ENCODE data around the gene MAGEA1. TPM values are rescaled to one million over a fixed set of nuclear protein-coding genes. Genes with fewer than 3 reads are reported as not detected.
"Not testable (repeated sequence)": the region's sequence is repeated elsewhere in the genome, so short reads cannot be mapped to it uniquely, and the experiment has no call there.

Gene MAGEA1
- total RNA-seq, 4 donors from 2014 or later = not detected

- no peaks in the 10 kb centered on the region for H3K36me3 ChIP-seq
- ATAC-seq = no peak
- H3K4me1 ChIP-seq = no peaks in the 10 kb centered on the region
- H3K27ac ChIP-seq = no peak overlapping the region
- TF ChIP-seq CTCF (IDR thresholded peaks at IDR 0.05) = no peak
- no peaks in the 10 kb centered on the region for H3K9me3 ChIP-seq
- WGBS, 2 donors (ENCODE audit: low coverage in 1 of 2) = 54 to 55% methylated on average over 5 of the region's 5 CpGs
- no peak overlapping the region for H3K4me3 ChIP-seq
- no peaks in the 10 kb centered on the region for H3K27me3 ChIP-seq
Measured at GRCh38 chrX:153161952-153162351, 17.1 kb upstream of the MAGEA1 start.

DNA sequence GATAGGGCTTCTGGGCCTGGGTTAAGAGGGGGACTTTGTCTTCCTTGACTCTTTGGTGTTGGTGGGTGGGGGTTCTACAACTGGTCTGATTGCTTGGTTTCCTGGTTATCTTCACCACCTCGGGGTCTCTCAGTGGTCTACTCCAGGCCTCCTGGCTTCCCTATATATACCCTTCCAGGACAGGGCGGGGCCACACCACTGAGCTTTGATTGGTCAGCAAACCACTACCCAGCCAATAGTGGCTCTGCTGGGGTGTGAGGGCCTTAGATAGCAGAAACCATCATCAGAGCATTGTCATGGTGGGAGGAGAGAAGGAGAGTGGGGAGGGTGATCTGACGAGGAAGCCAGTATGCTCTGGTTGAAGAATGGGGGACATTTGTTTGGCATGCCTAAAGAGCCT lies 14.4 kb upstream of the MAGEA1 start:
- Histone ChIP-seq H3K9me3 (no peaks in the 10 kb centered on the region), H3K4me1 (no peaks in the 10 kb centered on the region), H3K27me3 (no peaks in the 10 kb centered on the region), H3K36me3 (no peaks in the 10 kb centered on the region), H3K4me3 (no peak overlapping the region), H3K27ac (no peak overlapping the region)
- no CpG with 5 or more reads among the region's 3 CpGs for WGBS, 2 donors (ENCODE audit: low coverage in 1 of 2)
- TF ChIP-seq EP300 (IDR thresholded peaks at IDR 0.05) (no peak), POLR2AphosphoS5 (IDR thresholded peaks at IDR 0.05) (no peak)
- no peak for ATAC-seq

GRCh38 chrX:153168423-153168822 lies 10.7 kb upstream of the MAGEA1 start:
- not testable (repeated sequence) for H3K9me3 ChIP-seq, H3K36me3 ChIP-seq, ATAC-seq, H3K27me3 ChIP-seq, H3K4me3 ChIP-seq, H3K27ac ChIP-seq, H3K4me1 ChIP-seq
- 91% methylated on average over 1 of the region's 4 CpGs; no CpG with 5 or more reads in 1 of the 2 donors for WGBS, 2 donors (ENCODE audit: low coverage in 1 of 2)

DNA sequence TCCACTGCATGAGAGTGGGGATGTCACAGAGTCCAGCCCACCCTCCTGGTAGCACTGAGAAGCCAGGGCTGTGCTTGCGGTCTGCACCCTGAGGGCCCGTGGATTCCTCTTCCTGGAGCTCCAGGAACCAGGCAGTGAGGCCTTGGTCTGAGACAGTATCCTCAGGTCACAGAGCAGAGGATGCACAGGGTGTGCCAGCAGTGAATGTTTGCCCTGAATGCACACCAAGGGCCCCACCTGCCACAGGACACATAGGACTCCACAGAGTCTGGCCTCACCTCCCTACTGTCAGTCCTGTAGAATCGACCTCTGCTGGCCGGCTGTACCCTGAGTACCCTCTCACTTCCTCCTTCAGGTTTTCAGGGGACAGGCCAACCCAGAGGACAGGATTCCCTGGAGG lies 2.7 kb downstream of the MAGEA1 start:
- Histone ChIP-seq H3K36me3 (no peaks in the 10 kb centered on the region), H3K9me3 (no peaks in the 10 kb centered on the region), H3K4me1 (no peaks in the 10 kb centered on the region), H3K27ac (no peak overlapping the region), H3K4me3 (no peak overlapping the region), H3K27me3 (no peaks in the 10 kb centered on the region)
- TF ChIP-seq POLR2A (IDR thresholded peaks at IDR 0.05) (no peak), POLR2AphosphoS5 (IDR thresholded peaks at IDR 0.05) (no peak), CTCF (IDR thresholded peaks at IDR 0.05) (no peak), EP300 (IDR thresholded peaks at IDR 0.05) (no peak)
- WGBS, 2 donors (ENCODE audit: low coverage in 1 of 2) = 60% methylated on average over 1 of the region's 4 CpGs; no CpG with 5 or more reads in 1 of the 2 donors
- ATAC-seq = no peak

GRCh38 chrX:153184787-153185186 lies 5.7 kb downstream of the MAGEA1 start:
- H3K36me3 ChIP-seq = no peaks in the 10 kb centered on the region
- no peak overlapping the region for H3K4me3 ChIP-seq
- no peak overlapping the region for H3K27ac ChIP-seq
- 60% methylated on average over 2 of the region's 8 CpGs; no CpG with 5 or more reads in 1 of the 2 donors for WGBS, 2 donors (ENCODE audit: low coverage in 1 of 2)
- peaks cover 5% of the 10 kb centered on the region for H3K27me3 ChIP-seq
- no peak for ATAC-seq
- TF ChIP-seq CTCF (IDR thresholded peaks at IDR 0.05) (no peak), POLR2AphosphoS5 (IDR thresholded peaks at IDR 0.05) (no peak), EP300 (IDR thresholded peaks at IDR 0.05) (no peak), POLR2A (IDR thresholded peaks at IDR 0.05) (no peak)
- H3K9me3 ChIP-seq = no peaks in the 10 kb centered on the region
- no peaks in the 10 kb centered on the region for H3K4me1 ChIP-seq

DNA sequence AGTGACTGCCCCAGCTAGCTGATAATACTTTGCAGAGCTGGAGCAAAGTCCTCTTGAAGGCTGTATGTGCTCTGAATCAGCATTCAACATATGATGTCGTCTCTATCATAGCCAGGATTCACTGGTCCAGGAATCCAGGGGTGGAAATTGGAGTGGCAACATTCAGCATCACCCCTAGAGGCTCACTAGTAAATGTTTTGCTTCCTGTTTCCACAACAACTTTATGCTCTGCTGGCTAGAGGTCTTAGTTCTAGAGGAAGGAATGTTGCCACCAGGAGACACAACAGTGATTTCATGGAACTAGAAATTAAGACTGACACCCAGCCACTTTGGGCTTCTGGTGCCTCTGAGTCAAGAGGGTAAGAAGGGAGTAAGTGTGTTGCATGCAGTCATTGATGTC lies 11.3 kb downstream of the MAGEA1 start:
- H3K27ac ChIP-seq = no peak overlapping the region
- H3K9me3 ChIP-seq = no peaks in the 10 kb centered on the region
- TF ChIP-seq POLR2A (IDR thresholded peaks at IDR 0.05) (no peak), EP300 (IDR thresholded peaks at IDR 0.05) (no peak), CTCF (IDR thresholded peaks at IDR 0.05) (no peak), POLR2AphosphoS5 (IDR thresholded peaks at IDR 0.05) (no peak)
- peaks cover 5% of the 10 kb centered on the region for H3K27me3 ChIP-seq
- no peak overlapping the region for H3K4me3 ChIP-seq
- H3K36me3 ChIP-seq = no peaks in the 10 kb centered on the region
- 14% methylated on average over 1 of the region's 1 CpG; no CpG with 5 or more reads in 1 of the 2 donors for WGBS, 2 donors (ENCODE audit: low coverage in 1 of 2)
- no peaks in the 10 kb centered on the region for H3K4me1 ChIP-seq
- no peak for ATAC-seq

Data from gastroesophageal sphincter (tissue), 4 donors.